Astrocyte (in vitro differentiated cells and primary cell): ENCODE measurements around the gene NAA16. TPM values are rescaled to one million over a fixed set of nuclear protein-coding genes. Genes with fewer than 3 reads are reported as not detected.

Experiments
- DNase-seq: peaks from one replicate; pipeline ENCODE4 v3.0.0-alpha.2; 2010; ENCODE audit warnings: low read depth
- FAIRE-seq: peaks from 2 replicates; lab custom pipeline; 2011; peaks lifted over from hg19 to GRCh38; lab: Jason Lieb, UNC
- H2AFZ ChIP-seq: 2 replicates; pipeline ENCODE4 v1.6.0; 2012; ENCODE audit warnings: low read depth, low read length, inconsistent platforms
- H3K27ac ChIP-seq: 2 replicates; pipeline ENCODE4 v1.5.1; 2011; ENCODE audit warnings: low read depth, low read length, inconsistent platforms
- H3K27me3 ChIP-seq: 2 replicates; pipeline ENCODE4 v1.6.0; 2011; ENCODE audit warnings: low read length, inconsistent platforms; ENCODE audit not compliant: insufficient read depth
- H3K36me3 ChIP-seq: 2 replicates; pipeline ENCODE4 v1.5.1; 2011; ENCODE audit warnings: low read length, inconsistent platforms; ENCODE audit not compliant: insufficient read depth
- H3K4me1 ChIP-seq: 2 replicates; pipeline ENCODE4 v1.5.1; 2011; ENCODE audit warnings: low read length, inconsistent platforms; ENCODE audit not compliant: insufficient read depth
- H3K4me2 ChIP-seq: 2 replicates; pipeline ENCODE4 v1.6.0; 2012; ENCODE audit warnings: low read length, inconsistent platforms
- H3K4me3 ChIP-seq: 2 replicates; pipeline ENCODE4 v1.5.1; 2011; ENCODE audit warnings: low read depth, mild to moderate bottlenecking, low read length, inconsistent platforms; ENCODE audit not compliant: insufficient read depth
- H3K79me2 ChIP-seq: 2 replicates; pipeline ENCODE4 v1.6.0; 2012; ENCODE audit warnings: mild to moderate bottlenecking, low read length, inconsistent platforms; ENCODE audit not compliant: insufficient read depth
- H3K9ac ChIP-seq: 2 replicates; pipeline ENCODE4 v1.6.0; 2012; ENCODE audit warnings: mild to moderate bottlenecking, low read length, inconsistent platforms
- H3K9me3 ChIP-seq: 2 replicates; pipeline ENCODE4 v1.5.1; 2012; ENCODE audit warnings: low read depth, mild to moderate bottlenecking, low read length, inconsistent platforms; ENCODE audit not compliant: insufficient read depth
- H4K20me1 ChIP-seq: 2 replicates; pipeline ENCODE4 v1.6.0; 2012; ENCODE audit warnings: low read length, inconsistent platforms; ENCODE audit not compliant: insufficient read depth
- H3K27ac Mint-ChIP-seq: one replicate; pipeline ENCODE4 v1.8.0; 2021; ENCODE audit warnings: mild to moderate bottlenecking, mixed read lengths; ENCODE audit not compliant: unreplicated experiment
- H3K27me3 Mint-ChIP-seq: one replicate; pipeline ENCODE4 v1.8.0; 2021; ENCODE audit warnings: low read depth, mixed read lengths; ENCODE audit not compliant: unreplicated experiment
- H3K36me3 Mint-ChIP-seq: one replicate; pipeline ENCODE4 v1.8.0; 2021; ENCODE audit warnings: low read depth, mixed read lengths; ENCODE audit not compliant: unreplicated experiment
- H3K4me1 Mint-ChIP-seq: one replicate; pipeline ENCODE4 v1.8.0; 2021; ENCODE audit warnings: low read depth, mixed read lengths; ENCODE audit not compliant: unreplicated experiment
- H3K4me3 Mint-ChIP-seq: one replicate; pipeline ENCODE4 v1.8.0; 2021; ENCODE audit warnings: mild to moderate bottlenecking, moderate library complexity, mixed read lengths; ENCODE audit not compliant: unreplicated experiment
- H3K9me3 Mint-ChIP-seq: one replicate; pipeline ENCODE4 v1.8.0; 2021; ENCODE audit warnings: mild to moderate bottlenecking, mixed read lengths; ENCODE audit not compliant: unreplicated experiment
- CTCF ChIP-seq: IDR thresholded peaks from 2 replicates; pipeline ENCODE4 v1.5.1; 2011; ENCODE audit warnings: low read depth, mild to moderate bottlenecking, inconsistent platforms, low read length, moderate library complexity; ENCODE audit not compliant: insufficient read depth
- EZH2 ChIP-seq: IDR thresholded peaks from 2 replicates; pipeline ENCODE4 v1.6.1; 2012; ENCODE audit warnings: mild to moderate bottlenecking, low read length, inconsistent platforms; ENCODE audit not compliant: insufficient read depth
- total RNA-seq: library from RNA; stranded (reverse); gene quantifications from 2 replicates; pipeline ENCODE4 v1.2.1, GENCODE V29; 2021

NAA16 gene
- total RNA-seq, 1 donor from 2014 or later = 11.5 TPM

GRCh38 chr13:41382431-41382830 is 71.4 kb downstream of the NAA16 start:
- peaks cover 6% of the 10 kb centered on the region for H3K27me3 Mint-ChIP-seq
- Histone ChIP-seq H3K79me2 (no peaks in the 10 kb centered on the region), H3K4me2 (no peak overlapping the region), H4K20me1 (no peaks in the 10 kb centered on the region), H3K9ac (no peak overlapping the region), H3K9me3 (no peaks in the 10 kb centered on the region), H3K27ac (no peak overlapping the region), H3K4me3 (no peak overlapping the region), H2AFZ (no peak overlapping the region), H3K36me3 (no peaks in the 10 kb centered on the region), H3K4me1 (no peaks in the 10 kb centered on the region), H3K27me3 (no peaks in the 10 kb centered on the region)
- peaks cover 4% of the 10 kb centered on the region for H3K4me1 Mint-ChIP-seq
- no peak overlapping the region for H3K4me3 Mint-ChIP-seq
- H3K36me3 Mint-ChIP-seq = no peaks in the 10 kb centered on the region
- FAIRE-seq (no peak), DNase-seq (no peak)
- H3K27ac Mint-ChIP-seq = no peak overlapping the region
- peaks cover 2% of the 10 kb centered on the region for H3K9me3 Mint-ChIP-seq
- TF ChIP-seq CTCF (no peak), EZH2 (no peak)

DNA sequence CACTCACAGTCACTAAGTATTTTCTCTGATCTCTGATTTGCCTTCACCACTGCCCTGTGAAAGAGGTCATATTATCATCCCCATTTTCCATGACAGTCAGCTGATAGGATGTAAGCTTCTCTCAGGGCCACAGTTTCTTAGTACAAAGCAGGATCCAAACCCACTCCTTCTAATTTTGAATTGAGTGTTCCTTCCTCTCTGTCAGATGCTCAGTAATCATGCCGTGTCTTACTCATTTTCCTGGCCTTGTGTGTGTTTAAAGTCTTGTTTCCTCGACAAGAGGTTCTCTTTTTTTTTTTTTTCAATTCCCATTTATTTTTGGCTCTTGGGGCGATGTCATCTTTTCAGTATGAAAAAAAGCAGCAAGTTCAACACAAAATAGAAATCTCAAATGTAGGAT is 72.3 kb downstream of the NAA16 start:
- Mint-ChIP-seq H3K36me3 (no peaks in the 10 kb centered on the region), H3K27me3 (peaks cover 11% of the 10 kb centered on the region), H3K9me3 (peaks cover 2% of the 10 kb centered on the region), H3K4me1 (peaks cover 4% of the 10 kb centered on the region), H3K4me3 (no peak overlapping the region), H3K27ac (no peak overlapping the region)
- H3K27me3 ChIP-seq = no peaks in the 10 kb centered on the region
- no peak overlapping the region for H2AFZ ChIP-seq
- FAIRE-seq = no peak
- H3K36me3 ChIP-seq = no peaks in the 10 kb centered on the region
- DNase-seq = no peak
- no peaks in the 10 kb centered on the region for H3K79me2 ChIP-seq
- H3K4me1 ChIP-seq = no peaks in the 10 kb centered on the region
- H3K9ac ChIP-seq = no peak overlapping the region
- no peak for TF ChIP-seq EZH2
- TF ChIP-seq CTCF = no peak
- no peak overlapping the region for H3K4me3 ChIP-seq
- no peak overlapping the region for H3K4me2 ChIP-seq
- no peaks in the 10 kb centered on the region for H3K9me3 ChIP-seq
- H4K20me1 ChIP-seq = no peaks in the 10 kb centered on the region
- no peak overlapping the region for H3K27ac ChIP-seq

GRCh38 chr13:41384749-41385503 is 73.9 kb downstream of the NAA16 start:
- H3K36me3 Mint-ChIP-seq = no peaks in the 10 kb centered on the region
- peaks cover 2% of the 10 kb centered on the region for H3K9me3 Mint-ChIP-seq
- FAIRE-seq = no peak
- H2AFZ ChIP-seq = no peak overlapping the region
- H3K27ac Mint-ChIP-seq = no peak overlapping the region
- peaks cover 4% of the 10 kb centered on the region for H3K4me1 Mint-ChIP-seq
- no peak overlapping the region for H3K4me3 ChIP-seq
- H3K27ac ChIP-seq = no peak overlapping the region
- H3K4me1 ChIP-seq = no peaks in the 10 kb centered on the region
- peaks cover 16% of the 10 kb centered on the region for H3K27me3 Mint-ChIP-seq
- H3K36me3 ChIP-seq = no peaks in the 10 kb centered on the region
- no peaks in the 10 kb centered on the region for H4K20me1 ChIP-seq
- H3K9me3 ChIP-seq = no peaks in the 10 kb centered on the region
- no peak for DNase-seq
- no peak for TF ChIP-seq EZH2
- TF ChIP-seq CTCF = peak; percentile 44
- no peaks in the 10 kb centered on the region for H3K79me2 ChIP-seq
- H3K9ac ChIP-seq = no peak overlapping the region
- H3K4me3 Mint-ChIP-seq = no peak overlapping the region
- no peaks in the 10 kb centered on the region for H3K27me3 ChIP-seq
- H3K4me2 ChIP-seq = no peak overlapping the region
